Measurements from ENCODE around the gene MMRN2.
"Not testable (repeated sequence)": the region's sequence is repeated elsewhere in the genome, so short reads cannot be mapped to it uniquely, and the experiment has no call there.

MMRN2 gene

GRCh38 chr10:86957471-86958115 is at the start of gene MMRN2:
Gene MMRN2, minus strand, starts transcription at chr10:86957615. Its CDS starts 74 bp downstream, at chr10:86957541.
- DNase-seq (ENCODE audit: low read depth) = no peak

- DNase-seq (ENCODE audit: low read depth) = peak; percentile 24
Observed at GRCh38 chr10:87007124-87007523, 49.7 kb upstream of the MMRN2 start.

GRCh38 chr10:87000491-87000890 is 43.1 kb upstream of the MMRN2 start:
- DNase-seq (ENCODE audit: low read depth) = peak; percentile 39

GRCh38 chr10:86999802-87000403 is 42.5 kb upstream of the MMRN2 start:
- DNase-seq (ENCODE audit: low read depth) = not testable (repeated sequence)

GRCh38 chr10:86992929-86993328 is 35.5 kb upstream of the MMRN2 start:
- no peak for DNase-seq (ENCODE audit: low read depth)

- DNase-seq (ENCODE audit: low read depth) = peak; percentile 22
Observed at GRCh38 chr10:86992456-86992855, 35.0 kb upstream of the MMRN2 start.

- DNase-seq (ENCODE audit: low read depth) = not testable (repeated sequence)
Observed at GRCh38 chr10:86991362-86991761, 33.9 kb upstream of the MMRN2 start.

GRCh38 chr10:86988520-86988919 is 31.1 kb upstream of the MMRN2 start:
- DNase-seq (ENCODE audit: low read depth) = no peak

GRCh38 chr10:86984498-86984897 is 27.1 kb upstream of the MMRN2 start:
- DNase-seq (ENCODE audit: low read depth) = not testable (repeated sequence)

- DNase-seq (ENCODE audit: low read depth) = no peak
Observed at GRCh38 chr10:86981716-86982115, 24.3 kb upstream of the MMRN2 start.

- DNase-seq (ENCODE audit: low read depth) = not testable (repeated sequence)
Observed at GRCh38 chr10:86981020-86981419, 23.6 kb upstream of the MMRN2 start.

GRCh38 chr10:86979977-86980448 is 22.6 kb upstream of the MMRN2 start:
- peak; percentile 78 for DNase-seq (ENCODE audit: low read depth)

- no peak for DNase-seq (ENCODE audit: low read depth)
Observed at GRCh38 chr10:86979296-86979818, 21.9 kb upstream of the MMRN2 start.

GRCh38 chr10:86978457-86978856 is 21.0 kb upstream of the MMRN2 start:
- DNase-seq (ENCODE audit: low read depth) = not testable (repeated sequence)

GRCh38 chr10:86976362-86977056 is 19.1 kb upstream of the MMRN2 start:
- no peak for DNase-seq (ENCODE audit: low read depth)

GRCh38 chr10:86974484-86974883 is 17.1 kb upstream of the MMRN2 start:
- DNase-seq (ENCODE audit: low read depth) = no peak

GRCh38 chr10:86972613-86973380 is 15.4 kb upstream of the MMRN2 start:
- DNase-seq (ENCODE audit: low read depth) = no peak

- peak; percentile 88 for DNase-seq (ENCODE audit: low read depth)
Observed at GRCh38 chr10:86971232-86971991, 14.0 kb upstream of the MMRN2 start.

- DNase-seq (ENCODE audit: low read depth) = no peak
Observed at GRCh38 chr10:86970982-86971231, 13.5 kb upstream of the MMRN2 start.

GRCh38 chr10:86970162-86970981 is 13.0 kb upstream of the MMRN2 start:
- peak; percentile 84 for DNase-seq (ENCODE audit: low read depth)

Measured in fibroblast of gingiva (primary cell).